Hepatocyte (in vitro differentiated cells): ENCODE data around the gene ARRB2.

Source experiments
- EZH2 ChIP-seq: fragments of 200-600 bp; sonication (generic); IDR thresholded peaks from 2 replicates; pipeline ENCODE4 v1.6.1; 2016; ENCODE audit warnings: antibody characterized with exemption, mild to moderate bottlenecking, borderline replicate concordance
- TF ChIP-seq, protein P1 (sequence below): fragments of 200-600 bp; sonication (generic); IDR thresholded peaks from 2 replicates; pipeline ENCODE4 v1.5.1; 2016; ENCODE audit warnings: antibody characterized with exemption, mild to moderate bottlenecking; ENCODE audit not compliant: poor library complexity

GRCh38 chr17:4673986-4674684 is 36.3 kb upstream of the ARRB2 start:
- TF ChIP-seq, protein P1, sequence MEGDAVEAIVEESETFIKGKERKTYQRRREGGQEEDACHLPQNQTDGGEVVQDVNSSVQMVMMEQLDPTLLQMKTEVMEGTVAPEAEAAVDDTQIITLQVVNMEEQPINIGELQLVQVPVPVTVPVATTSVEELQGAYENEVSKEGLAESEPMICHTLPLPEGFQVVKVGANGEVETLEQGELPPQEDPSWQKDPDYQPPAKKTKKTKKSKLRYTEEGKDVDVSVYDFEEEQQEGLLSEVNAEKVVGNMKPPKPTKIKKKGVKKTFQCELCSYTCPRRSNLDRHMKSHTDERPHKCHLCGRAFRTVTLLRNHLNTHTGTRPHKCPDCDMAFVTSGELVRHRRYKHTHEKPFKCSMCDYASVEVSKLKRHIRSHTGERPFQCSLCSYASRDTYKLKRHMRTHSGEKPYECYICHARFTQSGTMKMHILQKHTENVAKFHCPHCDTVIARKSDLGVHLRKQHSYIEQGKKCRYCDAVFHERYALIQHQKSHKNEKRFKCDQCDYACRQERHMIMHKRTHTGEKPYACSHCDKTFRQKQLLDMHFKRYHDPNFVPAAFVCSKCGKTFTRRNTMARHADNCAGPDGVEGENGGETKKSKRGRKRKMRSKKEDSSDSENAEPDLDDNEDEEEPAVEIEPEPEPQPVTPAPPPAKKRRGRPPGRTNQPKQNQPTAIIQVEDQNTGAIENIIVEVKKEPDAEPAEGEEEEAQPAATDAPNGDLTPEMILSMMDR, result no peak
- TF ChIP-seq EZH2, result no peak
